Right lobe of liver (tissue), 6 donors: ENCODE measurements around the gene HHLA2. TPM values are rescaled to one million over a fixed set of nuclear protein-coding genes. Genes with fewer than 3 reads are reported as not detected.

Experiments used
- ATAC-seq, 4 donors: fragments of 200-7000 bp; cut with Tn5 transposase; one replicate each; pipeline ENCODE4 v1.9.1; 2020; ENCODE audit warnings: mild to moderate bottlenecking in 4 of 4, moderate library complexity in 4 of 4
- DNase-seq, 3 donors: peaks; one replicate each; pipeline ENCODE4 v3.0.0-alpha.2; 2020
- H3K27ac ChIP-seq, 3 donors: fragments of 200-600 bp; one replicate each; pipeline ENCODE4 v1.8.0; 2022
- H3K27me3 ChIP-seq, 2 donors: fragments of 200-600 bp; one replicate each; pipeline ENCODE4 v1.8.0; 2022
- H3K36me3 ChIP-seq, 4 donors: fragments of 200-600 bp; sonication (generic) in 1 of 4; one replicate each; pipeline versions ENCODE4 v1.5.1 to v1.8.0; 2017 to 2022; ENCODE audit warnings: control low read depth in 1 of 4
- H3K4me1 ChIP-seq, 4 donors: fragments of 200-600 bp; sonication (generic) in 1 of 4; one replicate each; pipeline versions ENCODE4 v1.5.1 to v1.8.0; 2017 to 2022; ENCODE audit warnings: control low read depth in 1 of 4
- H3K4me3 ChIP-seq, 3 donors: fragments of 200-600 bp; one replicate each; pipeline ENCODE4 v1.8.0; 2022
- H3K9me3 ChIP-seq, 4 donors: fragments of 200-600 bp; sonication (generic) in 1 of 4; one replicate each; pipeline versions ENCODE4 v1.5.1 to v1.8.0; 2017 to 2022; ENCODE audit warnings: control low read depth in 1 of 4
- POLR2A ChIP-seq: fragments of 450-650 bp; IDR thresholded peaks from one replicate; pipeline ENCODE4 v1.6.1; 2017; ENCODE audit warnings: antibody characterized with exemption, mild to moderate bottlenecking
- WGBS: methylation state at CpG from one replicate; pipeline ENCODE4 v1.1.6; 2018; ENCODE audit warnings: low coverage, low lambda C conversion rate; ENCODE audit not compliant: insufficient coverage; ENCODE audit errors: missing lambda C conversion rate; 5-methylcytosine and 5-hydroxymethylcytosine counted together
- intact Hi-C, 2 donors: fragments of 100-400 bp; cut with DNase I; formaldehyde crosslinking; loops; one replicate each; pipeline versions ENCODE4 v1.11.2 to v1.14.1; 2022
- total RNA-seq, 6 experiments: library from RNA; depleted of rRNA in 2 of 6; stranded (reverse); fragments of >200 nt in 2 of 6; fragmentation: NEBNext Ultra II Directional in 3 of 6; extraction: Animal tissue kit (Norgen Biotek cat#: 25700) in 3 of 6; gene quantifications; one replicate each; pipeline versions ENCODE4 v1.1.0 to v1.2.4, GENCODE V29; 2016 to 2023
- TF ChIP-seq, protein P1 (sequence below), 4 donors: fragments of 200-600 bp in 3 of 4; fragments of 450-650 bp in 1 of 4; IDR thresholded peaks; one replicate each; pipeline versions ENCODE4 v1.5.1 to v1.8.0; 2016 to 2022; ENCODE audit warnings: antibody characterized with exemption in 4 of 4, mild to moderate bottlenecking in 2 of 4
- donor health status: DM: no; HTN: yes; CAD: no.
- donor health status: DM: no; HTN: no; CAD: no.
- donor health status: DM: no; HTN: no; CAD: no.
- donor health status: DM: no; HTN: yes; CAD: no.
- donor health status: DM: no; HTN: yes; CAD: no.

The HHLA2 gene
- total RNA-seq, 6 experiments from 2014 or later: not detected

DNA sequence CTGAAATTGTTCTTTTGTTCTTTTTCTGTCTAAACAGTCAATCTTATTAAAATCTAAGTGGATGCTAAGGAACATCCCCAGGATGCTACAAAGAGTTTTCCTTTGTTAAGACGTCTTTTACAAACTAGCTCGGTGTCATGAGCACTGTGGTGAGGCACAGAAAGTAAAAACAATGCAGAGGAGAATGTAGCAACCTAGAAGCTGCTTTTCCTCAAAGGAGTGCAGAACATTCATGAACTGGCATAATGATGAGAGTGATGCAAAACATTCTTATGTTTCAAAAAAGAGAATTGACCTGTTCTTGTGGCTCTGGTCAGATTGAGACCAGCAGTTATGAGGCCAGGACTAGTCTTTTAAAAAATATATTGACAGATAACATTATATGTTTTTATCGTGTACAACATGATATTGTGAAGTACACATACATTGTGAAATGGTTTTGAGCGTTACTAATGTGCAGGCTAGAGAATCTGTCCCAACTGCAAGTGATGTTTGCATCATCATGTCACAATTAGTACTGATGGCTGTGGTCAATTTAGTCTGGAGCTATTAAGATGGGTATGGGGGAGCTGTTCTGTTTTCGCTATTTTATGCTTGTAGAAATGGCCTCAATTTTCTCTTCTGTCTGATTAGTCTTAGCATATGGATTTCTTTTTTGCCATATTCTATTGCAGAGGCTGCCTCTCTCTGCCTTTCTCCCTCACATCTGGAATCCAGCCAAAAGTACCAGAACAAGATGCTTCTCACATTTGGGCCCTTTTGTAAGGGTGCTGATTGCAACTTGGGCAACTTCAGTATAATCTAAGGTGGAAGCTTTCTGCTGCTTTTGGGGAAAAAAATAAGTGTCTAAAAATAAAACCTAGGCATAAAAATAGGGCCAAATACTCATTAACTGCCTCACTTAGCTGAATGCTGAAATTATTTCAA lies 50.2 kb downstream of the HHLA2 start:
- Histone ChIP-seq H3K4me3 (no peak overlapping the region), H3K9me3 (no peaks in the 10 kb centered on the region), H3K36me3 (no peaks in the 10 kb centered on the region), H3K27me3 (no peaks in the 10 kb centered on the region), H3K4me1 (no peaks in the 10 kb centered on the region), H3K27ac (no peak overlapping the region)
- no peak for DNase-seq
- no peak for ATAC-seq
- intact Hi-C loops: no loop called here
- TF ChIP-seq, protein P1, sequence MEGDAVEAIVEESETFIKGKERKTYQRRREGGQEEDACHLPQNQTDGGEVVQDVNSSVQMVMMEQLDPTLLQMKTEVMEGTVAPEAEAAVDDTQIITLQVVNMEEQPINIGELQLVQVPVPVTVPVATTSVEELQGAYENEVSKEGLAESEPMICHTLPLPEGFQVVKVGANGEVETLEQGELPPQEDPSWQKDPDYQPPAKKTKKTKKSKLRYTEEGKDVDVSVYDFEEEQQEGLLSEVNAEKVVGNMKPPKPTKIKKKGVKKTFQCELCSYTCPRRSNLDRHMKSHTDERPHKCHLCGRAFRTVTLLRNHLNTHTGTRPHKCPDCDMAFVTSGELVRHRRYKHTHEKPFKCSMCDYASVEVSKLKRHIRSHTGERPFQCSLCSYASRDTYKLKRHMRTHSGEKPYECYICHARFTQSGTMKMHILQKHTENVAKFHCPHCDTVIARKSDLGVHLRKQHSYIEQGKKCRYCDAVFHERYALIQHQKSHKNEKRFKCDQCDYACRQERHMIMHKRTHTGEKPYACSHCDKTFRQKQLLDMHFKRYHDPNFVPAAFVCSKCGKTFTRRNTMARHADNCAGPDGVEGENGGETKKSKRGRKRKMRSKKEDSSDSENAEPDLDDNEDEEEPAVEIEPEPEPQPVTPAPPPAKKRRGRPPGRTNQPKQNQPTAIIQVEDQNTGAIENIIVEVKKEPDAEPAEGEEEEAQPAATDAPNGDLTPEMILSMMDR (IDR thresholded peaks at IDR 0.05): no peak
- no peak for TF ChIP-seq POLR2A
- 55% methylated on average over 5 of the region's 5 CpGs for WGBS

DNA sequence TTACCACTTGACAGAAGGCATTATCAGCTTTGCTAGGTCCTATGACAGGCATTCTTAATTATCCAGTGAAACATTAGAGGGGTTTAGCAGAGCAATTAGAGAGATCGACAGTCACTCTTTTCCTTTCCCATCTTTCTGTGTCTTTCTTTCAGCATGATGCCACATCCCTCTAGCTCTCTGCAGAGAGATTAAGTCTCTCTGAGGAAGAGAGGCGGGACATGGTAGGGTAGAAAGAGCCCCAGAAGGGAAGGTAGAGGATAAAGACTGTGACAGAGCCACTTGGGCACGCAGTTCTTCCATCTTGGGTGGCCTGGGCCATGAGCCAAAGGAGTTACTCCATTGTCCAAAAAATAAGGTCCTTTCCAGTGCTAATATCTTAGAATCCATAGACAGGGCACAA lies 55.8 kb downstream of the HHLA2 start:
- Histone ChIP-seq H3K9me3 (no peaks in the 10 kb centered on the region), H3K36me3 (no peaks in the 10 kb centered on the region), H3K27ac (no peak overlapping the region), H3K4me1 (no peaks in the 10 kb centered on the region), H3K27me3 (no peaks in the 10 kb centered on the region), H3K4me3 (no peak overlapping the region)
- WGBS: 64% methylated on average over 3 of the region's 3 CpGs
- intact Hi-C loops: no loop called here
- DNase-seq (no peak), ATAC-seq (no peak)
- no peak for TF ChIP-seq POLR2A
- TF ChIP-seq, protein P1 (IDR thresholded peaks at IDR 0.05): no peak

DNA sequence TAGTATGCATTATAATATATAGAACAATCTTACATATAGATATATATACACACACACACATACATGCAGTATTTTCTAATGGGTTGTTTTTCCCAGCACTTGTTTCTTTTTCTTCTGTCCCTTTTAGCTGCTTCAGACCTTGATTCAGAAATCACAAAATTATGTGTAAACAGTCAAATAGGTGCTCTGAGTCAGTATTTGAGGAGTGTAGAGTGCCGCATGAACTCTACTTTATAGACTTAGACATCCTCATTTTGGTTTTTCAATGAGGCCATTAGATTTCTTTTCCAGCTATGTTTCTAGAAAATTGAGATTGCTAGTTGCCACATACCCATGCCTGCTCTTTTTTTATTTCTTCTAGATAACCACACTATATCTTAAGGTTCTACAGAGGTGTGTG lies 58.2 kb downstream of the HHLA2 start:
- no peak for ATAC-seq
- WGBS: 93% methylated on average over 1 of the region's 1 CpG
- Histone ChIP-seq H3K27me3 (no peaks in the 10 kb centered on the region), H3K4me3 (no peak overlapping the region), H3K27ac (no peak overlapping the region), H3K4me1 (no peaks in the 10 kb centered on the region), H3K9me3 (no peaks in the 10 kb centered on the region), H3K36me3 (no peaks in the 10 kb centered on the region)
- no peak for TF ChIP-seq POLR2A
- TF ChIP-seq, protein P1 (IDR thresholded peaks at IDR 0.05): no peak
- intact Hi-C loops: no loop called here
- DNase-seq: no peak

DNA sequence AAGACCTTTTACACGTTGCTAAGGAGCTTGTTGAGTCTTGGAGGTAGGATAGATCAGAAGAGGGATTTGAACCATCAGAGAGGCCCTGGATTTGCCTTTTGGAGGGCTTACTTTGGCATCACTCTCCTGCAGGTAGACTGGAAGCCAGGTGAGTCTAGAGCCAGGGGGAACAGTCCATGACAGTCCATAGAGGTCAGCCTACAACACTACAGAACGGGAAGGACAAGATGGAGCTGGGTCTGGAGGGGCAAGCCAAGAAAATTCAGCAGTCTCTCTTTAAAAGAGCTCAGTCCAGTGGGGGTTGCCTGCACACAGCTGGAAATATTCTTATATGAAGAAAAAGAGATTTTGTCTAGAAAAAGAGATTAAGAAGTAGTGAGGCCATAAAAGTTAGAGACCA lies 60.7 kb downstream of the HHLA2 start:
- 61% methylated on average over 2 of the region's 2 CpGs for WGBS
- no peak for TF ChIP-seq POLR2A
- TF ChIP-seq, protein P1 (IDR thresholded peaks at IDR 0.05): no peak
- H3K9me3 ChIP-seq: no peaks in the 10 kb centered on the region
- no peak for ATAC-seq
- DNase-seq: no peak
- no peaks in the 10 kb centered on the region for H3K27me3 ChIP-seq
- no peaks in the 10 kb centered on the region for H3K4me1 ChIP-seq
- intact Hi-C loops: no loop called here
- H3K36me3 ChIP-seq: no peaks in the 10 kb centered on the region
- no peak overlapping the region for H3K27ac ChIP-seq
- H3K4me3 ChIP-seq: no peak overlapping the region
